ENCODE results near the gene GLIPR1L2.
A peak's percentile ranks its signal among the peaks of the same experiment; 100 is the strongest.

GLIPR1L2 gene

GRCh38 chr12:75366629-75367028 lies 24.3 kb upstream of the GLIPR1L2 start:
- no peak overlapping the region for H3K4me3 ChIP-seq (ENCODE audit: low read depth in 1 of 2, low read length in 2 of 2)
- no peaks in the 10 kb centered on the region for H3K36me3 ChIP-seq (ENCODE audit: control insufficient read depth in 1 of 2, insufficient read depth in 2 of 2, low read length in 2 of 2)
- H3K27ac ChIP-seq (ENCODE audit: low read depth, low read length): no peak overlapping the region
- no peak overlapping the region for H3K9ac ChIP-seq (ENCODE audit: low read depth in 1 of 2, low read length in 2 of 2)
- no peaks in the 10 kb centered on the region for H3K27me3 ChIP-seq (ENCODE audit: control insufficient read depth in 1 of 2, insufficient read depth in 2 of 2, low read length in 2 of 2)
- no peaks in the 10 kb centered on the region for H3K9me3 ChIP-seq (ENCODE audit: control insufficient read depth in 1 of 2, low read length in 2 of 2)
- no peaks in the 10 kb centered on the region for H3K4me1 ChIP-seq (ENCODE audit: control insufficient read depth in 1 of 2, insufficient read depth in 2 of 2, low read length in 2 of 2)

- H3K36me3 ChIP-seq (ENCODE audit: control insufficient read depth in 1 of 2, insufficient read depth in 2 of 2, low read length in 2 of 2): no peaks in the 10 kb centered on the region
- no peak overlapping the region for H3K27ac ChIP-seq (ENCODE audit: low read depth, low read length)
- no peaks in the 10 kb centered on the region for H3K4me1 ChIP-seq (ENCODE audit: control insufficient read depth in 1 of 2, insufficient read depth in 2 of 2, low read length in 2 of 2)
- no peaks in the 10 kb centered on the region for H3K9me3 ChIP-seq (ENCODE audit: control insufficient read depth in 1 of 2, low read length in 2 of 2)
- no peaks in the 10 kb centered on the region for H3K27me3 ChIP-seq (ENCODE audit: control insufficient read depth in 1 of 2, insufficient read depth in 2 of 2, low read length in 2 of 2)
- H3K4me3 ChIP-seq (ENCODE audit: low read depth in 1 of 2, low read length in 2 of 2): no peak overlapping the region
- H3K9ac ChIP-seq (ENCODE audit: low read depth in 1 of 2, low read length in 2 of 2): no peak overlapping the region
These were observed 15.9 kb upstream of the GLIPR1L2 start for GRCh38 chr12:75374971-75375370.

- no peaks in the 10 kb centered on the region for H3K27me3 ChIP-seq (ENCODE audit: control insufficient read depth in 1 of 2, insufficient read depth in 2 of 2, low read length in 2 of 2)
- no peaks in the 10 kb centered on the region for H3K9me3 ChIP-seq (ENCODE audit: control insufficient read depth in 1 of 2, low read length in 2 of 2)
- no peak overlapping the region for H3K9ac ChIP-seq (ENCODE audit: low read depth in 1 of 2, low read length in 2 of 2)
- no peaks in the 10 kb centered on the region for H3K4me1 ChIP-seq (ENCODE audit: control insufficient read depth in 1 of 2, insufficient read depth in 2 of 2, low read length in 2 of 2)
- H3K27ac ChIP-seq (ENCODE audit: low read depth, low read length): no peak overlapping the region
- H3K4me3 ChIP-seq (ENCODE audit: low read depth in 1 of 2, low read length in 2 of 2): no peak overlapping the region
- no peaks in the 10 kb centered on the region for H3K36me3 ChIP-seq (ENCODE audit: control insufficient read depth in 1 of 2, insufficient read depth in 2 of 2, low read length in 2 of 2)
These were observed 12.5 kb upstream of the GLIPR1L2 start for GRCh38 chr12:75378354-75378753.

- Histone ChIP-seq H3K9ac (ENCODE audit: low read depth in 1 of 2, low read length in 2 of 2) (peak overlapping the region in 1 of 2 donors; percentile 93), H3K36me3 (ENCODE audit: control insufficient read depth in 1 of 2, insufficient read depth in 2 of 2, low read length in 2 of 2) (no peaks in the 10 kb centered on the region), H3K4me3 (ENCODE audit: low read depth in 1 of 2, low read length in 2 of 2) (peak overlapping the region in 1 of 2 donors; percentile 87), H3K27me3 (ENCODE audit: control insufficient read depth in 1 of 2, insufficient read depth in 2 of 2, low read length in 2 of 2) (no peaks in the 10 kb centered on the region), H3K9me3 (ENCODE audit: control insufficient read depth in 1 of 2, low read length in 2 of 2) (no peaks in the 10 kb centered on the region), H3K27ac (ENCODE audit: low read depth, low read length) (no peak overlapping the region), H3K4me1 (ENCODE audit: control insufficient read depth in 1 of 2, insufficient read depth in 2 of 2, low read length in 2 of 2) (peaks cover 12 to 14% of the 10 kb centered on the region in 2 donors)
These were observed 1.8 kb upstream of the GLIPR1L2 start for GRCh38 chr12:75389061-75389460.

GRCh38 chr12:75389706-75390105 lies 1.2 kb upstream of the GLIPR1L2 start:
- Histone ChIP-seq H3K4me3 (ENCODE audit: low read depth in 1 of 2, low read length in 2 of 2) (peak overlapping the region; percentile 87 to 94), H3K9me3 (ENCODE audit: control insufficient read depth in 1 of 2, low read length in 2 of 2) (no peaks in the 10 kb centered on the region), H3K36me3 (ENCODE audit: control insufficient read depth in 1 of 2, insufficient read depth in 2 of 2, low read length in 2 of 2) (no peaks in the 10 kb centered on the region), H3K4me1 (ENCODE audit: control insufficient read depth in 1 of 2, insufficient read depth in 2 of 2, low read length in 2 of 2) (peaks cover 12 to 14% of the 10 kb centered on the region in 2 donors), H3K27me3 (ENCODE audit: control insufficient read depth in 1 of 2, insufficient read depth in 2 of 2, low read length in 2 of 2) (no peaks in the 10 kb centered on the region), H3K9ac (ENCODE audit: low read depth in 1 of 2, low read length in 2 of 2) (peak overlapping the region in 1 of 2 donors; percentile 93), H3K27ac (ENCODE audit: low read depth, low read length) (no peak overlapping the region)

- Histone ChIP-seq H3K9ac (ENCODE audit: low read depth in 1 of 2, low read length in 2 of 2) (peak overlapping the region; percentile 52 to 93), H3K9me3 (ENCODE audit: control insufficient read depth in 1 of 2, low read length in 2 of 2) (no peaks in the 10 kb centered on the region), H3K27ac (ENCODE audit: low read depth, low read length) (no peak overlapping the region), H3K4me3 (ENCODE audit: low read depth in 1 of 2, low read length in 2 of 2) (peak overlapping the region; percentile 87 to 94), H3K27me3 (ENCODE audit: control insufficient read depth in 1 of 2, insufficient read depth in 2 of 2, low read length in 2 of 2) (no peaks in the 10 kb centered on the region), H3K36me3 (ENCODE audit: control insufficient read depth in 1 of 2, insufficient read depth in 2 of 2, low read length in 2 of 2) (no peaks in the 10 kb centered on the region), H3K4me1 (ENCODE audit: control insufficient read depth in 1 of 2, insufficient read depth in 2 of 2, low read length in 2 of 2) (peaks cover 12 to 14% of the 10 kb centered on the region in 2 donors)
These were observed 562 bp upstream of the GLIPR1L2 start for GRCh38 chr12:75390156-75390898.

GRCh38 chr12:75404231-75404630 lies 13.3 kb downstream of the GLIPR1L2 start:
- Histone ChIP-seq H3K4me3 (ENCODE audit: low read depth in 1 of 2, low read length in 2 of 2) (no peak overlapping the region), H3K4me1 (ENCODE audit: control insufficient read depth in 1 of 2, insufficient read depth in 2 of 2, low read length in 2 of 2) (no peaks in the 10 kb centered on the region), H3K27me3 (ENCODE audit: control insufficient read depth in 1 of 2, insufficient read depth in 2 of 2, low read length in 2 of 2) (no peaks in the 10 kb centered on the region), H3K9ac (ENCODE audit: low read depth in 1 of 2, low read length in 2 of 2) (no peak overlapping the region), H3K36me3 (ENCODE audit: control insufficient read depth in 1 of 2, insufficient read depth in 2 of 2, low read length in 2 of 2) (no peaks in the 10 kb centered on the region), H3K9me3 (ENCODE audit: control insufficient read depth in 1 of 2, low read length in 2 of 2) (no peaks in the 10 kb centered on the region), H3K27ac (ENCODE audit: low read depth, low read length) (no peak overlapping the region)

GRCh38 chr12:75407683-75408082 lies 16.8 kb downstream of the GLIPR1L2 start:
- Histone ChIP-seq H3K36me3 (ENCODE audit: control insufficient read depth in 1 of 2, insufficient read depth in 2 of 2, low read length in 2 of 2) (no peaks in the 10 kb centered on the region), H3K4me1 (ENCODE audit: control insufficient read depth in 1 of 2, insufficient read depth in 2 of 2, low read length in 2 of 2) (no peaks in the 10 kb centered on the region), H3K9ac (ENCODE audit: low read depth in 1 of 2, low read length in 2 of 2) (no peak overlapping the region), H3K27ac (ENCODE audit: low read depth, low read length) (no peak overlapping the region), H3K27me3 (ENCODE audit: control insufficient read depth in 1 of 2, insufficient read depth in 2 of 2, low read length in 2 of 2) (no peaks in the 10 kb centered on the region), H3K4me3 (ENCODE audit: low read depth in 1 of 2, low read length in 2 of 2) (no peak overlapping the region), H3K9me3 (ENCODE audit: control insufficient read depth in 1 of 2, low read length in 2 of 2) (no peaks in the 10 kb centered on the region)

GRCh38 chr12:75409830-75410229 lies 18.9 kb downstream of the GLIPR1L2 start:
- H3K27ac ChIP-seq (ENCODE audit: low read depth, low read length): no peak overlapping the region
- H3K36me3 ChIP-seq (ENCODE audit: control insufficient read depth in 1 of 2, insufficient read depth in 2 of 2, low read length in 2 of 2): no peaks in the 10 kb centered on the region
- no peak overlapping the region for H3K9ac ChIP-seq (ENCODE audit: low read depth in 1 of 2, low read length in 2 of 2)
- no peaks in the 10 kb centered on the region for H3K27me3 ChIP-seq (ENCODE audit: control insufficient read depth in 1 of 2, insufficient read depth in 2 of 2, low read length in 2 of 2)
- no peaks in the 10 kb centered on the region for H3K4me1 ChIP-seq (ENCODE audit: control insufficient read depth in 1 of 2, insufficient read depth in 2 of 2, low read length in 2 of 2)
- H3K4me3 ChIP-seq (ENCODE audit: low read depth in 1 of 2, low read length in 2 of 2): no peak overlapping the region
- no peaks in the 10 kb centered on the region for H3K9me3 ChIP-seq (ENCODE audit: control insufficient read depth in 1 of 2, low read length in 2 of 2)

- Histone ChIP-seq H3K9ac (ENCODE audit: low read depth in 1 of 2, low read length in 2 of 2) (no peak overlapping the region), H3K36me3 (ENCODE audit: control insufficient read depth in 1 of 2, insufficient read depth in 2 of 2, low read length in 2 of 2) (no peaks in the 10 kb centered on the region), H3K4me3 (ENCODE audit: low read depth in 1 of 2, low read length in 2 of 2) (no peak overlapping the region), H3K27ac (ENCODE audit: low read depth, low read length) (no peak overlapping the region), H3K4me1 (ENCODE audit: control insufficient read depth in 1 of 2, insufficient read depth in 2 of 2, low read length in 2 of 2) (no peaks in the 10 kb centered on the region), H3K27me3 (ENCODE audit: control insufficient read depth in 1 of 2, insufficient read depth in 2 of 2, low read length in 2 of 2) (no peaks in the 10 kb centered on the region), H3K9me3 (ENCODE audit: control insufficient read depth in 1 of 2, low read length in 2 of 2) (no peaks in the 10 kb centered on the region)
These were observed 23.8 kb downstream of the GLIPR1L2 start for GRCh38 chr12:75414671-75415070.

Measured in duodenal mucosa (tissue), 2 donors.